Small intestine (tissue), 7 donors: ENCODE results near the gene IFT88. TPM values are rescaled to one million over a fixed set of nuclear protein-coding genes. Genes with fewer than 3 reads are reported as not detected.
A peak's percentile ranks its signal among the peaks of the same experiment; 100 is the strongest.

Experiments
- DNase-seq, 2 donors: peaks; one replicate each; pipeline versions ENCODE4 v3.0.0 to v3.0.0-alpha.2; 2013
- FAIRE-seq: peaks from 2 replicates; lab custom pipeline; 2012; peaks lifted over from hg19 to GRCh38; lab: Jason Lieb, UNC
- H3K27ac ChIP-seq, 3 donors: one replicate each; pipeline ENCODE4 v1.5.1; 2013; ENCODE audit warnings: low read length in 2 of 3, mild to moderate bottlenecking in 2 of 3, control low read depth in 1 of 3, inconsistent platforms in 1 of 3, low read depth in 1 of 3, moderate library complexity in 1 of 3
- H3K27me3 ChIP-seq, 3 donors: one replicate each; pipeline ENCODE4 v1.6.1; 2013; ENCODE audit warnings: low read length in 3 of 3, inconsistent platforms in 1 of 3; ENCODE audit not compliant: control insufficient read depth in 3 of 3, insufficient read depth in 3 of 3
- H3K36me3 ChIP-seq, 3 donors: one replicate each; pipeline ENCODE4 v1.6.1; 2013; ENCODE audit warnings: low read length in 3 of 3, inconsistent platforms in 1 of 3, low read depth in 1 of 3, mild to moderate bottlenecking in 1 of 3, moderate library complexity in 1 of 3; ENCODE audit not compliant: control insufficient read depth in 3 of 3, insufficient read depth in 2 of 3
- H3K4me1 ChIP-seq, 3 donors: one replicate each; pipeline ENCODE4 v1.6.1; 2013; ENCODE audit warnings: low read length in 2 of 3, inconsistent platforms in 1 of 3, low read depth in 1 of 3, mild to moderate bottlenecking in 1 of 3, moderate library complexity in 1 of 3; ENCODE audit not compliant: control insufficient read depth in 3 of 3, insufficient read depth in 2 of 3
- H3K4me3 ChIP-seq, 3 donors: one replicate each; pipeline ENCODE4 v1.5.1; 2013; ENCODE audit warnings: low read length in 3 of 3, control low read depth in 1 of 3, inconsistent platforms in 1 of 3, low read depth in 1 of 3, mild to moderate bottlenecking in 1 of 3, moderate library complexity in 1 of 3
- H3K9me3 ChIP-seq, 2 donors: one replicate each; pipeline ENCODE4 v1.6.1; 2013; ENCODE audit warnings: low read depth in 1 of 2, low read length in 1 of 2; ENCODE audit not compliant: control insufficient read depth in 2 of 2, insufficient read depth in 1 of 2
- WGBS, 3 donors: extraction: QIAGEN DNeasy Blood & Tissue Kit; methylation state at CpG; one replicate each; pipeline ENCODE4 v1.1.7; 2013; 5-methylcytosine and 5-hydroxymethylcytosine counted together
- polyA plus RNA-seq, 4 donors: library from polyadenylated mRNA; stranded (reverse) in 3 of 4; unstranded in 1 of 4; fragments of 200-250 nt in 3 of 4; fragments of 120-200 nt in 1 of 4; gene quantifications; one replicate each; pipeline versions ENCODE4 v1.2.1 to v1.2.3, GENCODE V29; 2013
- donor health status: healthy with polysubstance abuse.
- donor health status: control.
- donor health status: control.
- donor health status: Bipolar disorder and iron deficiency.
- donor health status: healthy.

IFT88 gene
- polyA plus RNA-seq, 4 donors: 11.0 to 21.4 (median 13.5) TPM

DNA sequence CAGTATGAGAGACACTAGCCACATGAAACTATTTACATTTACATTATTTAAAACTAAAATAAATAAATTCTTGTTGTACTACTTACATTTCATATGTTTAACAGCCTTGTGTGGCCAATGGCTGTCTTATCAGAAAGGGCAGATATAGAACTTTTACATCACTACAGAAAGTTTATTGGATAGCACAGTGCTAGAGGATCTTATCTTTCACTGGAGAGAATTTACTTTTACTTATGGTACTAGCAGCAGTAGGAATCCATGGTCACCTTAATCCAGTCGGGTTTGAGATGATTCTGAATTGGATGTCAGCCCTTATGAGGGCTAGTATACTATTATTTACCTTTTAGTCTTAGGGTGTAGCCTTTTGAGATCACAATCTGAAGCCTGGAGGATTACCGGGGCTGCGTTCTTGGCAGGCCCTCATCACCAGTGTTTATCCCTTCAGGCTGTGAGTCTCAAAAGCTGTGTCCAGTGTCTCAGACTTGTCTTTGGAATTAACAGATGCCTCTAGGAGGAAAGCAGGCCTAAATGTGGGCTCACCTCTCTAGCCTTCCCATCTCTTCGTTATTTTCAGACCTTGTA lies 21.7 kb downstream of the IFT88 start:
- WGBS, 3 donors: 60 to 69% (median 63%) methylated on average over 4 of the region's 4 CpGs

DNA sequence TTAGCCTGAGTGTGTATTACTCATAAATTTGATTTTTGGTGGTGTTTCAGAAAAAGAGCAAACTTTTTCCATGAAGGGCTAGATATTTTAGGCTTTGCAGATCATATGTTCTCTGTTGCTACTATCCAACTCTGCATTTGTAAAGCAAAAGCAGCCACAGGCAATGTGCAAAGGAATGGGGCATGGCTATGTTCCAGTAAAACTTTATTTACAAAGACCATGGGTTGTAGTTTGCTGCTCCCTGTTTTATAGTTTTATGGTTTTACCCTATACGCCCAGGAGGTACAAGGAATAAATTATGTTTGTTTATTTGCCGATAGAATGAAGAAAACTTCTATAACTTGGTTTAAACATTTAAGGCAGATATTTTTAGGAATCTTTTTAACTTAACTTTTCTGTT lies 23.6 kb downstream of the IFT88 start:
- FAIRE-seq (no peak), DNase-seq (peak; percentile 54 to 74)
- H3K36me3 ChIP-seq: peaks cover 0 to 14% (median 0%) of the 10 kb centered on the region in 3 donors
- no peak overlapping the region for H3K4me3 ChIP-seq
- peaks cover 0 to 3% (median 0%) of the 10 kb centered on the region in 3 donors for H3K4me1 ChIP-seq
- H3K9me3 ChIP-seq: peaks cover 0 to 4% of the 10 kb centered on the region in 2 donors
- H3K27me3 ChIP-seq: no peaks in the 10 kb centered on the region
- 25 to 59% (median 37%) methylated on average over 2 of the region's 2 CpGs for WGBS, 3 donors
- H3K27ac ChIP-seq: peak overlapping the region in 2 of 3 donors; percentile 38 to 42

More for the DNA sequence above, 21.7 kb downstream of the IFT88 start:
- Histone ChIP-seq H3K27me3 (no peaks in the 10 kb centered on the region), H3K27ac (no peak overlapping the region), H3K4me1 (peaks cover 0 to 3% (median 0%) of the 10 kb centered on the region in 3 donors), H3K9me3 (peaks cover 0 to 15% of the 10 kb centered on the region in 2 donors), H3K36me3 (peaks cover 0 to 14% (median 4%) of the 10 kb centered on the region in 3 donors), H3K4me3 (no peak overlapping the region)
- FAIRE-seq: no peak
- peak in 1 of 2 donors; percentile 33 for DNase-seq

DNA sequence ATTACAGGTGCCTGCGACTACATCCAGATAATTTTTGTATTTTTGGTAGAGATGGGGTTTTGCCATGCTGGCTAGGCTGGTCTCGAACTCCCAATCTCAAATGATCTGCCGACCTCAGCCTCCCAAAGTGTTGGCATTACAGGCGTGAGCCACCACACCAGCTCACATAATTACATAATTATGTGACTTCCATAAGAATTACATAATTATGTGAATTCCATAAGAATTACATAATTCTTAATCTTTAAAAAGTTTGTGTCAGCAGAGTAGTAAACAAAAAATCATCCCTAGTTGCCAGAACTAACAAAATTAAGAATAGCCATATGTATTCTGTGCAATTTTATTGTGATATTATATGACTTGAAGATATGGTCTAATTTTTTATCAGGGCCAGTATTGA lies 25.6 kb downstream of the IFT88 start:
- H3K27ac ChIP-seq: no peak overlapping the region
- FAIRE-seq: no peak
- peaks cover 0 to 3% (median 0%) of the 10 kb centered on the region in 3 donors for H3K4me1 ChIP-seq
- no peak overlapping the region for H3K4me3 ChIP-seq
- peaks cover 0 to 19% (median 0%) of the 10 kb centered on the region in 3 donors for H3K36me3 ChIP-seq
- DNase-seq: no peak
- WGBS, 3 donors: 92 to 97% (median 94%) methylated on average over 4 of the region's 4 CpGs
- H3K27me3 ChIP-seq: no peaks in the 10 kb centered on the region
- no peaks in the 10 kb centered on the region for H3K9me3 ChIP-seq

DNA sequence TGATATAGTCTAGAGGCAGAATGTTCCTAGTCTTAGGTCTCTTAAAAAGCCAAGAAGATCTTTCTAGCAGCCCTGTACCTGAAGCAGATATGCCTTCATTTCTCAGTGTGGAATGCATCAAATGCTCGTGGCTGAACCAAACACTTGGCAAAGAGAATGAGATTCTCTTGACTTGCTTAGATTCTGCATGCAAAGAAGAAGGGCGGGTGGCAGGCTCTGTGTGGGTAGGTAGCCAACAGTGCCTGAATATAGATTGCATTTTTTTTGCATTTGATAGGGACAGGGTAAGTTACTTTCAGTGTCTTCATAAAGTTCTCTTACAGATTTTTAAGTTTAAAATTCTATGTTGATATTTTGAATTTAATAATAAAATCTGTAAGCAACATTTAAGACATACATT lies 27.3 kb downstream of the IFT88 start:
- WGBS, 3 donors: 80 to 94% (median 88%) methylated on average over 2 of the region's 2 CpGs
- Histone ChIP-seq H3K9me3 (no peaks in the 10 kb centered on the region), H3K27ac (no peak overlapping the region), H3K4me3 (no peak overlapping the region), H3K27me3 (no peaks in the 10 kb centered on the region), H3K4me1 (no peaks in the 10 kb centered on the region), H3K36me3 (peaks cover 0 to 17% (median 0%) of the 10 kb centered on the region in 3 donors)
- FAIRE-seq: no peak
- DNase-seq: no peak

DNA sequence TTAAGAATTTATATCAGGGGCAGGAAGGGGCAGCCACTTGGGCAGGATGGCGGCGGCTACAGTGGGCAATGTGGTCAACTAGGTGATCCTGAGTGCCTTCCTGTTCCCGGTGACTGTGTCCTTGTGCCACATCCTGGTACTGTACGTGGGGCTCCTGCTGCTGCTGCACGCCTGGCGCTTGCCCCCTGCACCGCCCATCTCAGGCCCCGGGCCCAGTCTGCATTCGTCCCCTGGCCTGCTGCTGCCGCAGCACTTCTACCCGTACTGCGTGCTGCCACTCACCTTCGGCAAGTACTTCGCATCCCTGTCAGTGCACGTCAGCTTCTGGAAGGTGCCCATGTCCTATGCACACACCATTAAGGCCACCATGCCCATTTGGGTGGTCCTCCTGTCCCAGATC lies 40.1 kb downstream of the IFT88 start:
- Histone ChIP-seq H3K9me3 (no peaks in the 10 kb centered on the region), H3K27ac (no peak overlapping the region), H3K4me3 (no peak overlapping the region), H3K4me1 (no peaks in the 10 kb centered on the region), H3K36me3 (peaks cover 4 to 44% (median 9%) of the 10 kb centered on the region in 3 donors), H3K27me3 (no peaks in the 10 kb centered on the region)
- no peak for FAIRE-seq
- WGBS, 3 donors: 95 to 96% (median 96%) methylated on average over 15 of the region's 15 CpGs
- DNase-seq: no peak

DNA sequence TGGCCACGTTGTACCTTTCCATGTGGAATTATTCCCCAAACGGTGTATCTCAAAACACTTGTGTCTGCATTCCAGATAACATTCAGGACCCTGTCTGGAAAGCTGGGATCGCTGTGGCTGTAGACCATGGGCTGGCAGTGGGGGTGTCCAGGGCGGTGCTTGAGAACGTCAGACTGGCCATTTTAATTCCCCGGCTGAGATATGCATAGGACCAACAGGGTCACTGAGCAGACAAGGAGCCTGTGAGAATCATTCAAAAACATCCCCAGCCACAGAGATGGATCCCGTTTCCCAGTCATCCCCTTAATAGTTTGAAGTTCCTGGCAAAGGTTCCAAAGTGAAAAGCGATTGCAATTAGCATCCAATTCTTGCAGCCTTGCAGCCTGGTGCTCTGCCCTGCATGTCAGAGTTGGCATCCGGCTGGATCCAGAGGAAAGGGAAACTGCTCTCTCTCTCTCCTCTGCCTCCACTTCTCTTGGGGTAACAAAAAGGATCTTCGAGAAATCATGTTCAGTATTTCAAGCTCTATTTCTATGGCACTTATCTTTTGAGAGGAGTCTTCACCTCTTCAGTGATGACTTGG lies 41.6 kb downstream of the IFT88 start:
- Histone ChIP-seq H3K27me3 (no peaks in the 10 kb centered on the region), H3K36me3 (peaks cover 4 to 35% (median 9%) of the 10 kb centered on the region in 3 donors), H3K4me1 (no peaks in the 10 kb centered on the region), H3K4me3 (no peak overlapping the region), H3K27ac (no peak overlapping the region), H3K9me3 (no peaks in the 10 kb centered on the region)
- no peak for FAIRE-seq
- DNase-seq: no peak
- WGBS, 3 donors: 83 to 88% (median 84%) methylated on average over 10 of the region's 10 CpGs

DNA sequence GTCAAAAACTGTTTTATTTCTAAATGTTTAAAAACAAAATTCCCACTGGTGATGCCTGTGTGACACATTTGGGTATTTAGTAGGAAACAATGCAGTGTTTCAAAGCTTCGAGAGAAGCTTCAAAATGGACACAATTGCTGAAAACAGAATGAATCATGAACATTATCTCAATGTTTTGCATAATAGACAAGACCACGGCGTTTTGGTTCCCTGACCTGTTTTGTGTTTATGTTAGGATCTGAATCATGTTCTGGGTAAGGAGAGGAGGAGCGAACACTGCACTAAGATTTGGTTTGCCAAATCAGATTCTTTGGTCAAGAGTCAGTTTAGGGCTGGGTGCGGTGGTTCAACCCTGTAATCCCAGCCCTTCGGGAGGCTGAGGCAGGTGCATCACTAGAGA lies 42.2 kb downstream of the IFT88 start:
- no peak for FAIRE-seq
- Histone ChIP-seq H3K4me1 (no peaks in the 10 kb centered on the region), H3K27me3 (no peaks in the 10 kb centered on the region), H3K9me3 (no peaks in the 10 kb centered on the region), H3K27ac (no peak overlapping the region), H3K4me3 (no peak overlapping the region), H3K36me3 (peaks cover 4 to 30% (median 9%) of the 10 kb centered on the region in 3 donors)
- no peak for DNase-seq
- 91 to 92% (median 91%) methylated on average over 6 of the region's 6 CpGs for WGBS, 3 donors

DNA sequence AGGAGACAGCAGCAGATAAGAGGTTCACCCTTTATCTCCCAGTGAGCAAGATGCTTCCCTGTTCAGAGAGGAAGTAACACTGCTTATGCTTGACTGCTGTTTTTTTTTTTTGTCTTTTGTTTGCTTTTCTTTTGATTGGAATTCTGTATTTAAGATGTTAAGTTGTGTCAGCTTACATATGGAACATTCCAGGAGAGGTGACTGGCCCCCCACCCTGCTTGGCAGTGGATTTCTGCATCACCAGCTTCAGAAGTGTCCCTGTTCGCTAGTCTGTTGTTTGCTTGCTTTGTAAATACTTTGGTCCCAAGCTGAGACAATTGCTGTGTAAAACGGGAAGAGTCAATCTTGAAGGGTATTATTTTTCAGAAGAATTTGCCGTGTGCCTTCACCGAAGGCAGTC lies 43.0 kb downstream of the IFT88 start:
- peaks cover 4 to 28% (median 9%) of the 10 kb centered on the region in 3 donors for H3K36me3 ChIP-seq
- FAIRE-seq: no peak

More for the DNA sequence above, 43.0 kb downstream of the IFT88 start:
- Histone ChIP-seq H3K27me3 (no peaks in the 10 kb centered on the region), H3K4me1 (no peaks in the 10 kb centered on the region), H3K27ac (no peak overlapping the region), H3K4me3 (no peak overlapping the region), H3K9me3 (no peaks in the 10 kb centered on the region)
- WGBS, 3 donors: 82 to 91% (median 88%) methylated on average over 4 of the region's 4 CpGs
- no peak for DNase-seq
